Adipose tissue (tissue), 3 donors: ENCODE measurements around the gene PBX3. TPM values are rescaled to one million over a fixed set of nuclear protein-coding genes. Genes with fewer than 3 reads are reported as not detected.

ENCODE experiments used
- H3K27ac ChIP-seq: one replicate; pipeline ENCODE4 v1.5.1; 2013; ENCODE audit warnings: low read depth, low read length
- WGBS, 3 donors: extraction: QIAGEN DNeasy Blood & Tissue Kit; methylation state at CpG; one replicate each; pipeline ENCODE4 v1.1.7; 2013; 5-methylcytosine and 5-hydroxymethylcytosine counted together
- polyA plus RNA-seq, 3 donors: library from polyadenylated mRNA; stranded (reverse); fragments of 200-250 nt; gene quantifications; one replicate each; pipeline ENCODE4 v1.2.3, GENCODE V29; 2013
- donor health status: healthy with polysubstance abuse.
- donor health status: Bipolar disorder and iron deficiency.
- donor health status: healthy.

The PBX3 gene
- polyA plus RNA-seq, 3 donors, result 9.2 to 16.5 (median 13.2) TPM

DNA sequence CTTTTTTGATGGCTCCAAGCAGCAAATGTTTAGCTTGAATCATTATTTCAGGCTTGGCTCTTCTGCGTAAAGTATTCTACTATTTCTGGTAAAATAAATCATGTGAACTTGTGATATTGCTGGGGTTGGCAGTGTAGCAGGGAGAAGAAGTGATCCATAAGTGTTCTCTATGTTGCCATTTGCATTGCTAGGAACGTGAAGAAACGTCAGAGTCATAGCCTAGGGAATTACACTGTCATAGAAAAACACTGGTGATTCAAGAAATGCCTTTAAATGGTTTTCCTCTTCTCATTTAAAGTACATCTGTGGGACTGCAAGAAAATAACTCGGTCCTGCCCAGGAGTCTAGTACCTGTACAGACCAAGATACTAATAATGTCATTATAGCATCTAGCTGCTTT, 162.3 kb downstream of the PBX3 start:
- WGBS, 3 donors, result 76 to 89% (median 84%) methylated on average over 4 of the region's 4 CpGs
- no peak overlapping the region for H3K27ac ChIP-seq

DNA sequence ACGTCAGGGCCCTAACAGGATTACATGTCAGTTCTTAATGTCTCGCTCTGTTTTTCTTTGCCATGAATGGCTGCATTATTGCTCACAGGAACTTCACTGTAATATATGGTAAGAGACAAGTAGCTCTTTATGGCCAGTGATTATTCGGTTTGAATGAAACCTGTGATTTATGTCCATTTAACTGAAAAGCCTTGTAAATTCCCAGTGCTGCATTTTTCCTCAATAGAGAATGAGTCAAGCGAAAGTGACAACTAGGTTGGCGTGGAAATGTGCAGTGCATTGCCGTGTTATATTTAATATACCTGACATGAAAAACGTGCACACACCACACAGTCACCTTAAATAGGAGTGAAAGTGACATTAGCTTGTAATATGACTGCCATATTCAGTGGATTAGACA, 163.1 kb downstream of the PBX3 start:
- WGBS, 3 donors, result 86 to 94% (median 93%) methylated on average over 7 of the region's 7 CpGs
- H3K27ac ChIP-seq, result no peak overlapping the region

DNA sequence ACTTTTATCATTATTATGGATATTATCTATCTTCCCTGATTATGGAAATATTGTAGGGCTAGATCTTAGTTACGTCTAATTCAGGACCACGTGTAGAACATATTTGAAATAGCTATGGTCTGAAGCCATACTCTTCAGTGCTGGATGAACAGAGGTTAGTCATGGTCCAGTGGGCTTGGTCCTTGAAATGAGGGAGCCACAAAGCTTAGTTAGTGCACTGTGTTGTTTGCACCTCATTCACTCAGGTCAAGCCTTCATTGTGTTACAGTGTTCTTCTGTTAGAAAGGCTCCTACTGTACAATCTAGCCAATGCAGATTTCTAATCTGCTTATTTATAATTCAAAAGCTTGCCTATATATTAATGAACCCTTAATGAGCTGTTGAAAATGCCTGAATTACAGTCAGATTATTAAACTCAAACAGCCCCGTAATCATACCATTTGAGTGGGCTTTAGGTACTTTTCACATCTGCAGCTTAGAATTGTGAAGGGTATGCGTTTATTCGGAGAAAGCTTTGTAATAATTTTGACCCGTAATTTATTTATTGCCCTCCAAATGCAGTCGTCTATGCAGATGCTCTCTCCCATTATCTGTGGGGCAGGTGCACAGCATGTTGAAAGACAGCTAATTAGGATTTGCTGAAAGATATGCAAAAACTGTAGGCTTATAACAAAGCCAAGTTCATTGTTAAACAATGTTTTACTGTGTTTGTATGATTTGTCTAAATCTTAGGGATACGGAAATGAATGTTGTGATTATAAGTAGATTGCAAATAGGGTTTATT, 164.9 kb downstream of the PBX3 start:
- WGBS, 3 donors, result 88 to 95% (median 95%) methylated on average over 8 of the region's 8 CpGs
- H3K27ac ChIP-seq, result no peak overlapping the region

DNA sequence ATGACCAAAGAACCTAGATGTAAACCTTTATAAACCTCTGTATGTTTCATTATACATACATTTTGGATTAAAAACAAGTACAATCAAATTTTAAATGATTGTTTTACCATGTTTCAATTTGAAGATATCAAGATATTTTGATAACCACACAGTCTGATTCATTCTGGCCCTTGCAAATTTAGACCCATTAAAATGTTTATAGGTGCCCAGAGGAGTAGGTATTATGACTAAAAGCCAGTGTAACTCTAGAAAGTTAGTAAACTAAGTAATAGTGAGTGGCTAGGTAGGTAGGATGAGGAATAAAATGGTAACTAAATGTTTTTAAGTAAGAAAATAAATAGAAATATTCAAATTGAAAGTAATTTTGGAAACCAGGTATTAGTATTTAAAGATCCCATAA, 165.5 kb downstream of the PBX3 start:
- no peak overlapping the region for H3K27ac ChIP-seq

DNA sequence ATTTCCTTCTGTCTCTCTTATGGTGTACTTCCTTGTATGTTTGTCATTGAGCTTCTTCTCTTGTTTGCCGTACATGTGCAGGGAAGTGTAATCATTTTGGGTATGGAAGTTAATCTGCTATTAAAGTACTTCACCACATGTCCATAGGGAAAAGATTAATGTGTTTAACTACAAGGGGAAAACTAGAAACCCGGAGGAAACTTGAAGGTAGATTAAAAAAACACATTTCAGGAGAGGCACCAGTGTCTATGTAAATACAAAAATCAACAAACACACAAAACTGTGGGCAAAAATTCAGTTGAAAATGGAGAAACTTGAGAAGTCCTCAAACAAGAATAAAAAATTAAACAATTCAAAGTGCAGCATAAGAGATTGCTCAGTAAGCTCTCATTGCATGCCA, 166.4 kb downstream of the PBX3 start:
- no peak overlapping the region for H3K27ac ChIP-seq
- WGBS, 3 donors, result 58 to 78% (median 77%) methylated on average over 2 of the region's 2 CpGs

DNA sequence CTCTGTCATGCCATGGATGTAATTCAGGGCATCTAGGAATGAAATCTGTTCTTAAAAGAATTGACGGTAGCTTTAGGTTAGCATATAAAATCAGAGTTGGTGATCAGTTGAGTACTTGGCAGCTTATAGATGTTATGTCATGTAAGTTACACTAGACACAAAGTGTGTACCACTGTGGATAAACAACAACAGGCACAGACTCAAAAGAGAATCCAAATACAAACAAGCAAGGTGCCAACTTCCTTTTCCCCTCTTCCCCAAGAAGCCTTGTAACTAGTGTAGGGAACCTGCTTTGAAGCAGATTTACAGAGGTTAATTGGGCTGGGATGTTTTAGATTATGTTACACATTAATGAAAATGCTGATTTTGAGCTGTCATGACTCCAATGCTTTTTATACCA, 167.2 kb downstream of the PBX3 start:
- no peak overlapping the region for H3K27ac ChIP-seq
- WGBS, 3 donors, result 91 to 96% (median 95%) methylated on average over 1 of the region's 1 CpG

DNA sequence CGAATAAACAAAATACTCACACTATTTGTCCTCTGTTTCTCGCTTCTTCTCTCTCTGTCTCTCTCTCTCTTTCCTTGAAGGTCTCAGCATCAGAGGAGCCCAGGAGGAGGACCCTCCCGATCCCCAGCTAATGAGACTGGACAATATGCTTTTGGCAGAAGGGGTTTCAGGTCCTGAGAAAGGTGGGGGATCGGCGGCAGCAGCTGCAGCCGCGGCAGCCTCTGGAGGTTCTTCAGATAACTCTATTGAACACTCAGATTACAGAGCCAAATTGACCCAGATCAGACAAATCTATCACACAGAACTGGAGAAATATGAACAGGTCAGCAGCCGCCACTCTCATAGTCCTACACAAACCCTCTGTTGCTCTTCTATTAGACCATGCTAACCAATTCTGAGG, 168.4 kb downstream of the PBX3 start:
- 89 to 97% (median 97%) methylated on average over 8 of the region's 8 CpGs for WGBS, 3 donors
- H3K27ac ChIP-seq, result no peak overlapping the region

DNA sequence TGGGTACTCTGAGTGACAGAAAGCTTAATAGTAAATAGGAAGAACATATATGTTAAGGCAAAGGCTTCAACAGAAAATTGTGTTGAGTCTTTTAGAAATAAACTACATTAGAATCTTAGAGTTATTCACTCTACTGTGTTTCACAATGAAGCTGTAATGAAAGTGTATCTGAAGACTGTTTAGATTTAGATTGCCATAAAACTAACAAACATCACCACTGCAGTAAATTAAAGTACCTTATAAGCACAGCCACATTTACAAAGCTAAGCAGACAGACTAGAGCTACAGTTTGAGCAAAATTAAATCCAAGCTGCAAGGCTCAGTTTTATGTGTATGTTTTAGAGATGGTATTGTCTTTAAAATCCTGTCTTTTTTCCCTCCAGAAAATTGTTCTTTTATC, 172.4 kb downstream of the PBX3 start:
- H3K27ac ChIP-seq, result no peak overlapping the region

DNA sequence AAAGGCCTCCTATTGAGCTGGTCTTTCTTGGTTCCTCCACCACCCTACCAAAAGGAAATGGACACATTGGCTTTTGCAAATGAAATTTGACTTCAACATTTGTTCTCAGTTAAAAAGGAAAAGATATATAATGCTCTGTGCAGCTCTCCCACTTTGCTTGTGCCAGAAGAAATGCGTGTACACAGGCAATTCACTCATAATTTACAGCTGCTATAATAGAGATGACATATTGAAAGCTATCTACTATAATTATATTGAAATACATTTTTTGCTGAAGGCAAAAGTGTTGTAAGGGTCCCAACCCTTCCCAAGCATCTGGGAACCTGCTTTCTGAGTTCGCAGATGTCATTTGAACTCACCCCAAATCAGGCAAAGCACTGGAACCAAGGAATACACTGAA, 173.2 kb downstream of the PBX3 start:
- H3K27ac ChIP-seq, result no peak overlapping the region
- 90 to 98% (median 94%) methylated on average over 2 of the region's 2 CpGs for WGBS, 3 donors

DNA sequence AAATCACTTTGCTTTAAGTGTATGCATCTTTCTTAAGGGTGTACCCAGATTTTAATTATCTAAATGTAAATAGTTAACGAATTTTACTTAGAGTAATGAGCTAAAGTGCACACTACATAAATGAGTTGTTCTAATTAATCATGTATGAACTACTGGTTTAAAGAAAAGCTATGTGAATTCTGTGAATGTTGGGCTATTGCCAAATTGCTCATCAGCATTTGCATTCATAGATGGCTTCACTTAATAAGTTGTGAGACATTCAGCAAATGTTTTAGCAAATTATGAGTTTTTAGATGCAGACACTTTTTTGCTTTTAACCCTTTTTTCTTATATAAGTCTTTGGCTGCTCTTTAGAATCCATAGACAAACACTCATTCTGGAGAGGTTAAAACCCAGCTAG, 175.7 kb downstream of the PBX3 start:
- no peak overlapping the region for H3K27ac ChIP-seq

DNA sequence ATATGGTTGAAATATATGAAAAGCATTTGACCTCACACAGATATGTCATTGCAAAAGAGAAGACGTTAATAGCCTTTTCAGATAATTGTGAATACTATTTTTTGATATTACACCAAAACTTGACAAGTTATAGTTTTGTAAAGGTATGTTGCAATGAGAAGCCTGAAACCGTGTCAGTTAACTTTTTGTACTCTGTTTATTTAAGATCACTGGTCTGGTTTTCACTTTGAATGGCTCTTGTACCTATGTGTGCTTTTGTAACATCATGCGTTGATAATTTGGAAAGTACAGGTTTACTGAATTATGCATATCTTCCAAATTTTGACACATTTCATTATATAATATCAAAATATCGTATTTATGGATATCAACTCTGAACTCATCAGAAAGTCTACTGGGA, 177.2 kb downstream of the PBX3 start:
- no peak overlapping the region for H3K27ac ChIP-seq
- WGBS, 3 donors, result 91 to 93% (median 92%) methylated on average over 4 of the region's 4 CpGs

More for the DNA sequence above, 175.7 kb downstream of the PBX3 start:
- WGBS, 3 donors, result 61 to 88% (median 83%) methylated on average over 1 of the region's 1 CpG

DNA sequence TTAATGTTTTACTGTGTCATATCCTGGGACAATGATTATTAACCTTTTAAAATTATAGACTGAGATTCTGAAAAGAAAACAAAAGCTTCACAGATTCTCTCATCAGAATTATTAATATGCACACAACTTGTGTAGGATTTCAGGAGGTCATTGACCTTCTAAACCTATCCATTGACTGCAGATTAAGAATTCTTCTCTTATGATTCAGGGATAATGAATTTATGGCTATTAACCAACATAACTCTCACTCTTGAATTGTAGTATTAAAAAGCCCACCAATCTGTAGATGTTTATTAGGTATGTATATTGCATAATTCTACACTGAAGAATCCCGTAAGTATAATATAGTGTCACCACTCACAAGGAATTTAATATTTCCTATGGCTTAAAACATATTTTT, 179.8 kb downstream of the PBX3 start:
- 94 to 98% (median 96%) methylated on average over 1 of the region's 1 CpG for WGBS, 3 donors

DNA sequence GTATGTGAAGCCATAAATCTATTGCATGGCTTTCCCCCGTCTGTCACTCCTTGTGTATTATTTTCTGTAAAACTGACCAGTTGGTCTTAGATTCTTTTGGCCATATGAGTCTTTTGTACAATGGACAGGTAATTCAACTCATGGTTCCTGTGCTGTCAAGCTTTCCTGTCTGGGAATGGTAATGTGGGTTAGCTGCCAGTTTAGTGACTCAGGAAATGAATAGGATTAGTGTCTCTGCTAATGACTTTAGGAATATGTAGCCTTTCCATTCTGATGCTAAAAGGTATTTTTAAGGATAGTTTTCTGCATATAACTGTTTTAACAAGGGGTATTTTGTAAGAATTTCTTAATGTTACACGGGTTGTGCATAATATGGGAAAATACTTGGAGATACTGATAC, 182.7 kb downstream of the PBX3 start:
- 63 to 85% (median 78%) methylated on average over 2 of the region's 2 CpGs for WGBS, 3 donors
- H3K27ac ChIP-seq, result no peak overlapping the region

More for the DNA sequence above, 179.8 kb downstream of the PBX3 start:
- no peak overlapping the region for H3K27ac ChIP-seq

DNA sequence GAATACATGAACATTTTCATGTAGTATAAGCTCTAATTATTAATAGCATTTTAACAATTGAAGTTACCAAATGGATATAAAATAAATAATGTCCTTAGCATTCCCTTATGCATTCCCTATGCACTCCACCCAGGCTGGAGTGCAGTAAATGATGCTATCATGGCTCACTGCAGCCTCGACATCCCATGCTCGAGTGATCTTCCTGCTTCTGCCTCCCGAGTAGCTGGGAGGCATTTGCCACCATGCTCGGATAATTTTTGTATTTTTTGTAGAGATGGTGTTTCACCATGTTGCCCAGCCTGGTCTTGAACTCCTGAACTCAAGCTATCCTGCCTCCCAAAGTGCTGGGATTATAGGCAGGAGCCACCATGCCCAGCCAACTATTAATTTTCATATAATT, 184.0 kb downstream of the PBX3 start:
- WGBS, 3 donors, result 94 to 99% (median 97%) methylated on average over 4 of the region's 4 CpGs
- no peak overlapping the region for H3K27ac ChIP-seq

DNA sequence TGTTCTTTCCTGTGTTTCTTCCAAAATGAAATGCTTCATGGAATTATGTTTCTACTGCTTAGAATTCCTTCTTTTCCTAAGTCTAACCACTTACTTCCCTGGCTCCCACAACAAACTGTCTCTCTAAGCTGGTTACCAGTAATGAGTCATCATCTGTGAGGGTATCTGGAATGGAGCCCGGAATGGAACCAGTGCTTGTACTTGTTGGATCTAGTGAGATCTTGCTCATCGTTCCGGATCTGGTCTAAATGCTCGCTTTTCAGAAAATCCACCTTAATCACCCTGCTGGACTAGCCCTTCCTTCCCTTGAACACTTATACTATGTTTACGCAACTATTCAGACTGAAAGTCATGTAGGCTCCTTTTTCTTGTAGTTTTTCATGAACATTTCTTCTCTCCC, 184.8 kb downstream of the PBX3 start:
- 81 to 94% (median 82%) methylated on average over 5 of the region's 5 CpGs for WGBS, 3 donors
- H3K27ac ChIP-seq, result no peak overlapping the region

DNA sequence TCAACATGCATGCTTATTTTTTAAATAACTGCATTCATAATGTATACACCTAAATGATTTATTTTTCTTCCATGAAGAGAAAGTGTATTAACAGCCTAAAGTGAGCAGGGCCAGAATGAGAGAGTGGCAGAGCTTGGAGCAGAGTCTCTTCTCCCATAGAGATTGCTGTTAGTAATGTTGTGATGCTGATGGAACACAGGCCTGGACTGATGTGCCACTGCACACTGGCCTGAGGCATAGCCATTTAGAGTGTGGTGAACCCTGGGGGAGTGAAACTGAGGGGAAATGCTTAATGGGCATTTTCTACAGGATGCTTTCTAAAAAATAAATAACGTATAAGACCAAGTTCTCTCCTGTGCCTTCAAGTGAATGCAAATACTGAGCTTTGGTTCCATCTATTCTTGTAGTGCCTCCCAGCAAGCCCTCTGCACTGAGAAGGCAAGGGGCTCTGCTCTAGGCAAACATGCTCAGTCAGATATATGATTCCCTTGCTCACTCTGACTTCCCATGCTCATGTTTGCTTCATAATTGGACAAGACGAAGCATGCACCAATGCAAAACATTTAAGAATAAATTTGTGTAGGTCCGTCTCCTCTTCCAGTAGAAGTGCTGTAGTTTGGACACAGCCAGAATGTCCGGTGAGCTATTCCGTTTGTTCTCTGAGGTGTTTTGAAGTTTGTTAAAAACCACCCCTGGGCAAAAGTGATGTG, 185.7 kb downstream of the PBX3 start:
- no peak overlapping the region for H3K27ac ChIP-seq

DNA sequence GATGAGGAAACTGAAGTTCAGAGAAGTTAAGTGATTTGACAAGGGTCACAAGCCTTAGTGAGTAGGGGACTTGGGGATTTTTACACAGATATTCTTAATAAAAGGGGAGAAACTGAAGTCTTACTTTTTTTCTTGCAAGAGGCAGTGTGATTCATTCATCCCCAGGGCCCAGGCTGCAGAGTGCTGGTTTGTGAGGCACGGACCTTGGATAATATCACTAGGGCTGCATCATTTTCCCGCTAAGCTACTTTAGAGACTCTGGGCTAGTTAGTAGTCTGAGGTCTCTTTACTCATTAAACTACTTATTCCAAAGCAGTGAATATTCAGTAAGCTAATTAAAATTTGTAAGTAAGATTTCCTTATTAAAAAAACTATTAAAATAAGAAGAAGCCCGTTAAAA, 195.0 kb downstream of the PBX3 start:
- H3K27ac ChIP-seq, result no peak overlapping the region
- WGBS, 3 donors, result 89 to 96% (median 94%) methylated on average over 3 of the region's 3 CpGs

More for the DNA sequence above, 185.7 kb downstream of the PBX3 start:
- WGBS, 3 donors, result 95 to 98% (median 96%) methylated on average over 5 of the region's 5 CpGs

DNA sequence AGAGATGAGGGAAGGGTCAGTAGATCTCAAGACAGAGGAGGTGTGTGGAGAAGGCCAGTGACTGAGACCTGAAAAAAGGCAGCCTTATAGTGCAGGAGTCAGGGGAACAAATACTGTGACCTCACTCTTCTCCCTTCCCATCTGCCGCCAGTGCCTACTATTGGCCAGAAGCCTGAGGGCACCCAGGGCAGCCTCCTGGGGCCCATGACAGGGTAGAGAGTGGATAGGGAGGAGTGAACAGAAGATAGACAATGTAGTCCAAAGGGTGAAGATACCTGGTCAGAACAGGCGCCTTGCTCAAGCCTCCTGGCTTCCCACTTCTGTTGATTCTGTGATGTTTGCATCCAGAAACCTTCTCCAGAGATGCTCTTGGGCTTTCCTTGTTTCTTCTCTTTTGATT, 196.7 kb downstream of the PBX3 start:
- WGBS, 3 donors, result 96 to 100% (median 100%) methylated on average over 1 to 2 of the region's 2 CpGs
- no peak overlapping the region for H3K27ac ChIP-seq

DNA sequence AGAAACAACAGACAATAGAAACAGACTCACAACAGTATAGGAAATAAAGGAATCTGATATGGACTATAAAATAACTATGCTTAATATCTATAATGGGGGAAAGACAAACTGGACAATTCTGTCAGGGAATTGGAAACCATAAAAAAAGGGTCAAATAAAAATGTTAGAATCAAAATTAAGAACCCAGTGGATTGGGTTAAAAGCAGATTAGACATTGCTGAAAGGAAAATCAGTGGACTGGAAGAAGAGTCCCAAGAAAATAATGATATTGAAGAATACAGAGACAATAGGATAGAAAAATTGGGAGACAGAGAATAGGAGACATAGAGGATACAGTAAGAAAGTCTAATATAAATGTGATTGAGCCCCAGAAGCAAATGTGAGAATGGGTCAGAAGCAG, 199.2 kb downstream of the PBX3 start:
- no peak overlapping the region for H3K27ac ChIP-seq
